ENCODE measurements around the gene PMEL. TPM values are rescaled to one million over a fixed set of nuclear protein-coding genes. Genes with fewer than 3 reads are reported as not detected.
"Not testable (repeated sequence)": the region's sequence is repeated elsewhere in the genome, so short reads cannot be mapped to it uniquely, and the experiment has no call there.

The PMEL gene
- total RNA-seq, 1 donor from 2014 or later = not detected

GRCh38 chr12:55926738-55927587, 38.9 kb downstream of the PMEL start:
- H3K36me3 ChIP-seq = peaks cover 0 to 5% of the 10 kb centered on the region in 2 donors
- no peaks in the 10 kb centered on the region for H3K27me3 ChIP-seq
- peak; percentile 78 to 96 for DNase-seq (ENCODE audit: low spot score in 2 of 2)
- intact Hi-C loops (cut with DNase I) = loop anchor here (1.0 to 5.0 kb wide), 5 partner anchors 13 to 185 kb away; partner anchors contain the start of genes DNAJC14, GDF11 and ORMDL2
- peaks cover 5 to 15% of the 10 kb centered on the region in 2 donors for H3K4me1 ChIP-seq
- H3K9me3 ChIP-seq = no peaks in the 10 kb centered on the region
- peak overlapping the region; percentile 97 to 99 for H3K27ac ChIP-seq
- peak overlapping the region; percentile 88 to 98 for H3K4me3 ChIP-seq
- TF ChIP-seq CTCF (IDR thresholded peaks at IDR 0.05) = peak; percentile 70 to 90 (median 80)

- TF ChIP-seq CTCF (IDR thresholded peaks at IDR 0.05) = no peak
- Histone ChIP-seq H3K36me3 (peaks cover 0 to 5% of the 10 kb centered on the region in 2 donors), H3K4me1 (peaks cover 3 to 15% of the 10 kb centered on the region in 2 donors), H3K27ac (peak overlapping the region; percentile 97 to 99), H3K9me3 (no peaks in the 10 kb centered on the region), H3K4me3 (peak overlapping the region; percentile 88 to 98), H3K27me3 (no peaks in the 10 kb centered on the region)
- intact Hi-C loops (cut with DNase I) = loop anchor here (1.0 to 5.0 kb wide), 2 partner anchors 14 to 184 kb away; partner anchors contain the start of gene GDF11
- DNase-seq (ENCODE audit: low spot score in 2 of 2) = no peak
Measured at GRCh38 chr12:55925870-55926737, 39.7 kb downstream of the PMEL start.

GRCh38 chr12:55925371-55925770, 40.5 kb downstream of the PMEL start:
- DNase-seq (ENCODE audit: low spot score in 2 of 2) = no peak

GRCh38 chr12:55923648-55924047, 42.2 kb downstream of the PMEL start:
- H3K9me3 ChIP-seq; H3K36me3 ChIP-seq; intact Hi-C loops (cut with DNase I); H3K27ac ChIP-seq; DNase-seq (ENCODE audit: low spot score in 2 of 2); H3K27me3 ChIP-seq; H3K4me3 ChIP-seq: not testable (repeated sequence)
- peaks cover 0 to 11% of the 10 kb centered on the region in 2 donors for H3K4me1 ChIP-seq

More at GRCh38 chr12:55925371-55925770, 40.5 kb downstream of the PMEL start:
- H3K27me3 ChIP-seq = no peaks in the 10 kb centered on the region
- no peaks in the 10 kb centered on the region for H3K9me3 ChIP-seq
- H3K4me1 ChIP-seq = peaks cover 0 to 12% of the 10 kb centered on the region in 2 donors
- peak overlapping the region in 1 of 2 donors; percentile 14 for H3K27ac ChIP-seq
- intact Hi-C loops (cut with DNase I) = loop anchor here (5.0 kb wide), 1 partner anchor 183 kb away; the partner anchor contains the start of gene GDF11
- TF ChIP-seq CTCF (IDR thresholded peaks at IDR 0.05) = no peak
- no peak overlapping the region for H3K4me3 ChIP-seq
- peaks cover 0 to 5% of the 10 kb centered on the region in 2 donors for H3K36me3 ChIP-seq

GRCh38 chr12:55922126-55922525, 43.7 kb downstream of the PMEL start:
- H3K27me3 ChIP-seq = no peaks in the 10 kb centered on the region
- no peaks in the 10 kb centered on the region for H3K9me3 ChIP-seq
- H3K4me1 ChIP-seq = peaks cover 0 to 6% of the 10 kb centered on the region in 2 donors
- H3K36me3 ChIP-seq = peaks cover 0 to 5% of the 10 kb centered on the region in 2 donors
- peak overlapping the region; percentile 2 to 61 for H3K27ac ChIP-seq
- no peak overlapping the region for H3K4me3 ChIP-seq
- DNase-seq (ENCODE audit: low spot score in 2 of 2) = no peak
- TF ChIP-seq CTCF (IDR thresholded peaks at IDR 0.05) = no peak
- intact Hi-C loops (cut with DNase I) = no loop called here

GRCh38 chr12:55919032-55919431, 46.8 kb downstream of the PMEL start:
- H3K4me1 ChIP-seq; H3K36me3 ChIP-seq; DNase-seq (ENCODE audit: low spot score in 2 of 2); H3K4me3 ChIP-seq; H3K27me3 ChIP-seq; H3K9me3 ChIP-seq; H3K27ac ChIP-seq; intact Hi-C loops (cut with DNase I): not testable (repeated sequence)

All from ascending aorta (tissue), 2 donors.